ENCODE results near the gene IFT80.

DNA sequence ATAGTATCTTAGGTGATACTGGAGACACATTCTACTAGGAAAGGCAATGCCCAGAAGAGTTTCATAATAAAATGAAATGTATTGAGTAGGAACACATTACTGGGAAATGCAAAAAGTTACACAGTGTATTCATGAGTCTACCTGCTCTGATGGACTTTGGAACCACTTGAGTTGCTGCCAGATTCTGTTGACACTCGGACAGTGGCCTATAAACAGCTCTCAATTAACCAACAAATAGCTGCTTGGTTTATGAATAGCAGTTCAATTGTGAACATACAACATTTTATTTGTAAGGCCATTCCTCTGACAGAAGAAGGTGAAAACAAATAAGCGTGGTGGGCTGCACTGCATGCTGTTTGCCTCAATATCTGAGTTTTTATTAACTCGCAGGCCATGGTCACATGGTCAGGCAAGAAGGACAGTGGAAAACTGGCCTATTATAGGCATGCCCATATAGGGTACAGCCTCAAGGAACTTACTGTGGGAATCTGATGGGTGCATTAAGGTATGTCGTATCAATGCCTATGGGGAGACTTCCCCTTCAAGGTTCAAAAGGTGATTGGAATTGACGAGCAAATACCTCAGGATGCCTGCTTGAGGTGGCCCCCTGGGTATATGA, 107.6 kb downstream of the IFT80 start:
- TF ChIP-seq, protein P1, sequence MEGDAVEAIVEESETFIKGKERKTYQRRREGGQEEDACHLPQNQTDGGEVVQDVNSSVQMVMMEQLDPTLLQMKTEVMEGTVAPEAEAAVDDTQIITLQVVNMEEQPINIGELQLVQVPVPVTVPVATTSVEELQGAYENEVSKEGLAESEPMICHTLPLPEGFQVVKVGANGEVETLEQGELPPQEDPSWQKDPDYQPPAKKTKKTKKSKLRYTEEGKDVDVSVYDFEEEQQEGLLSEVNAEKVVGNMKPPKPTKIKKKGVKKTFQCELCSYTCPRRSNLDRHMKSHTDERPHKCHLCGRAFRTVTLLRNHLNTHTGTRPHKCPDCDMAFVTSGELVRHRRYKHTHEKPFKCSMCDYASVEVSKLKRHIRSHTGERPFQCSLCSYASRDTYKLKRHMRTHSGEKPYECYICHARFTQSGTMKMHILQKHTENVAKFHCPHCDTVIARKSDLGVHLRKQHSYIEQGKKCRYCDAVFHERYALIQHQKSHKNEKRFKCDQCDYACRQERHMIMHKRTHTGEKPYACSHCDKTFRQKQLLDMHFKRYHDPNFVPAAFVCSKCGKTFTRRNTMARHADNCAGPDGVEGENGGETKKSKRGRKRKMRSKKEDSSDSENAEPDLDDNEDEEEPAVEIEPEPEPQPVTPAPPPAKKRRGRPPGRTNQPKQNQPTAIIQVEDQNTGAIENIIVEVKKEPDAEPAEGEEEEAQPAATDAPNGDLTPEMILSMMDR (IDR thresholded peaks at IDR 0.05) = no peak
- TF ChIP-seq POLR2A (IDR thresholded peaks at IDR 0.05) = no peak
